ENCODE data around the gene C6orf132.
A peak's percentile ranks its signal among the peaks of the same experiment; 100 is the strongest.

C6orf132 gene

GRCh38 chr6:42135161-42135560, 7.3 kb downstream of the C6orf132 start:
- ATAC-seq (no peak), DNase-seq (no peak)

- DNase-seq, result no peak
Observed at GRCh38 chr6:42133926-42134325, 8.5 kb downstream of the C6orf132 start.

GRCh38 chr6:42131531-42131930, 10.9 kb downstream of the C6orf132 start:
- no peak for ATAC-seq

More at GRCh38 chr6:42133926-42134325, 8.5 kb downstream of the C6orf132 start:
- ATAC-seq, result no peak

DNA sequence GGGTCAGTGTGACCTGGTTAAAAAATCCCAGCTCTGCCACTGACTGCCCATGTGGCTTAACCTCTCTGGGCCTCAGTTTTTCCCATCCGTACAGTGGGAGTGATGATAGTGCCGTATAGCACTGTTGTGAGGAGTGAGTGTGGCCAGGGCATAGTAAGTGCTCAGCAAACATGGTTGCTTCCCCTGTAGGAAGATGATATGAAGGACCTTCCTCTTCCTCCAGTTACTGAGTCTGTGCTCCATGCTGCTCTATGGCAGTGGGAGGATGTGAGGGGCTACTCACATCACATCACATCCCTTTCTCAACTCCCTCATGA, 13.1 kb downstream of the C6orf132 start:
- no peak for DNase-seq
- no peak for ATAC-seq

More at GRCh38 chr6:42131531-42131930, 10.9 kb downstream of the C6orf132 start:
- no peak for DNase-seq

DNA sequence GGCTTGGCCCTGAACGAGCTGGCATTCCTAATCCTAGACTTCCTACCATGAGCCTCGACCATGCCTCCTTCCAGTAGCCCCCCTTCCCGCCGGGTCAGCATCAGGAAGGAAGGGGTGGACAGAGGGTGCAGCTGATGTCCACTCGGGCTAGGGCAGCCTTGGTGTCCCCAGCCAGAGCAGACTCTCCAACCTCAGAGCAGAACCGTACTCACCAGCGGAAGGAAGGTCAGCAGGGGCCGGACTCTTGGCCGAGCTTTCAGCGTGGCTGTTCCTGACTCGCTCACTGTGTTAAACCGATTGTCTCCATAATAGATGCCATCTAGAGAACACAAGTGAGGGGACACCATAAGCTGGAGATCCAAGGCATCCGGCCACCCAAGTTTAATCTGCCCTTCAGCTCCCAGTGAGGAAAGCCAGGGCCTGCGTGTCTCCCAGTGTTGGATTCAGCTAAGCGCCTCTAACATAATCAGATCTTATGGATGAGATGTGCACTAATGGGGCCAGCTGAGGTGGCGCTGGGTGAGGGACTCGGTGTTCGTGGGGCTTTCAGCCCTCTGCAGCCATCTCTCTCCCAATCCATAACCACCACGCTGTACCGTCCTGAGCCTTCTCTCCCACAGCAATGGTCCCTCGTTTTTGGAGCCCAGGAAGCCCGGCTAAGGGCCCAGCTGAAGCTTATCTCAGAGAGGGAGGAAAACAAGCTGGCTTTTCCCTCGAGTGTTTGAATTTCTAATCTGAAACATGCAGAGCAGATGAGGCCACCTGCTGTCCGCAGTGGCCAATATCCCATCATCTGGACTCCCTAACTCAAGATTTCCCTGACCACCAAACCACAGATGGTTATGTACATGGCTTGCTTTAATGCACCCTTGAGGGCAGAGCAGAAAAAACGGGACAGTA, 13.7 kb downstream of the C6orf132 start:
- ATAC-seq (no peak), DNase-seq (no peak)

DNA sequence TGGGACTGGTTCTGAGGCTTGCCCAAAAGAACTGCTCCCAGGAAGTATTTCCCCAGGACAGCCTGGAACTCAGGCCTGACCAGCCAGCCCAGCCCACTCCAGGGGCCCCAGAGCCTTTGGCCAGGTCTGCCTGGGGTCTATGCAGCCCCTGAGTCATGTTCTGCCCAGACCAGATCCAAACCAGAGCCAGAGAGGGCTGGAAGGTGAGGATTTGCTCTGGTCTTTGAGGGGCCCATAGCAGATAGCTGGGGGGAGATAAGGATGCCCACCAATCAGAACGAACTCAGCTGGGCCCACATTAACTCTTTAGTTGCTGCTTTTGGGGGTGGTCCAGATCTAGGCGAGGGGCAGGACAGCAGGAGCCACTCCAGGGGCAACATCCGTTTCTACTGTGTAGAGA, 16.8 kb downstream of the C6orf132 start:
- DNase-seq, result no peak
- no peak for ATAC-seq

- DNase-seq, result no peak
- no peak for ATAC-seq
Observed at GRCh38 chr6:42125231-42125630, 17.2 kb downstream of the C6orf132 start.

DNA sequence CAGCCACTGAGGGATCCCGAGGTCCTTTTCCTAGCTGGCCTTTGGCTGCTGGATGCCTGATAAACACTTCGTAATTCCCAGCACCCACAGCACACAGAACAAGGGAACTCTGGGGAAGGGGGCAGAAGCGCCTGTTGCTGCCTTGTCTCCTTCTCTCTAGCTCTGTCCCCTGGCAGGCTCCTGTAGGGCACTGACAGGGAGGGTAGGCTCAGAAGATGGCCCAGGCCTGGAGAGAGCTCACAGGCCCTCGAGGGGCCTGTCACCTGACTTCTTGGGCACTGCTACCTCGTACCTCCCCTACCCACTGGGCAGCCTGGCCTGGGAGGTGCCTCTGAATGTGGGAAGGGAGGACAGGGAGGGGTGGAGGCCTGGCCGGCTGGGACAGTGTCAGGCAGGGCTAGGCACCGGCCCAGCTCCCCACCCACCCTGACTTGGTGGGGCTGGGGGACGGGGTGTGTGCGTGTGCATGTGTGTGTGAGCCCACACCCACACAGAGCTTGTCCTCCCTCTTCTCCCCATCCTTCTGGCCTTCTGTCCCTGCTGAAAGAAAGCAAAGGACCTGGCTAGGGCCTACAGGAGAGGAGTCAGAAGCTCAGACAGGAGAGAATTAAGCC, 18.1 kb downstream of the C6orf132 start:
- ATAC-seq, result no peak

GRCh38 chr6:42123379-42124103, 18.9 kb downstream of the C6orf132 start:
- ATAC-seq (no peak), DNase-seq (no peak)

More for the DNA sequence above, 18.1 kb downstream of the C6orf132 start:
- DNase-seq, result no peak

GRCh38 chr6:42120895-42121865, 21.2 kb downstream of the C6orf132 start:
- no peak for DNase-seq
- no peak for ATAC-seq

DNA sequence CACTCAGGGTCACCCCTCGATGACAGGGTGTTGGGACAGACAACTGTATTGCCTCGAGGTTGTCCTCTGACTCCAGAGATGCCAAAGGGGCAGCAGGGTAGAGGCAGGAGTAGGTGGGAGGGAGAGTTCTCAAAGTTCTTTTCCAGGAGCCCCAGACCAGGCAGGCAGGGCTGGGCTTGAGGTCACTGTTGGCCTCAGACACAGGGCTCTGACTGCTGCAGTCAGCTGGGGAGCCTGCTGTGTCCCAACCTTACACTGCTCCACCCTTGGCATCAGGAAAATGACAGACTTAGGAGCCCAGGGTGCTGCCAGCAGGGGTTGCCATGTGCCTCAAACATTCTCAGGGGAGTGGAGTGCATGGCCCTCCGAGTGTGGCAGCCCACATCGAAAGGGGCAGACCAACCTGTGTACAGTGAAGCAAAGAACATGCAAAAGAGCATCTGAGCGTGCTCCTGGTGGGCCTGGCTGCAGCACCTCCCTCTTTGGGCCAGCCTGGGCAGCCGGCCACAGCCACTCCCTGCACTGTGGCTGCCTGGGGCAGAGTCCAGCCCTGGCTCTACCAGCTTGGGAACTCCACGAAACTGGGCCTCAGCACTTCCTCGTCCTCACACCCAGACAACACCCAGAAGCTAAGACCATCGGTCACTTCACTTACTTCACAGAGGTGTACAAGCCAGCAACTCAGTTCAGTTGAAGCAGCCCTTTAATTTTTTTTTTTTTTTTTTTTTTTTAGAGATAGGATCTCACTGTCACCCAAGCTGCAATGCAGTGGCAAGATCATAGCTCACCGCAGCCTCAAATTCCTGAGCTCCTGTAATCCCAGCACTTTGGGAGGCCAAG, 24.0 kb downstream of the C6orf132 start:
- no peak for DNase-seq
- no peak for ATAC-seq

DNA sequence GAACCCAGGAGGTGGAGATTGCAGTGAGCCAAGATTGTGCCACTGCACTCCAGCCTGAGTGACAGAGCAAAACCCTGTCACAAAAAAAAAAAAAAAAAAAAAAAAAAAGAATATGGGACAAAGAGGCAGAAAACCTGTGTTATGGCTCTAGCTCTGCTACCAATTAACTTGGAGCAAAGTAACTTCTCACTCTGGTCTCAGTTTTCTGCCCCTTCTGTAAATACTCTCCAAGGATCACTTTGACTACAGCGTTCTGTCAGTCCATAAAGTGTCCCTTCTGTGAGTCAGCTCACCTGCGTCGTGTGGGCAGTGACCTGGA, 24.6 kb downstream of the C6orf132 start:
- ATAC-seq (no peak), DNase-seq (no peak)

DNA sequence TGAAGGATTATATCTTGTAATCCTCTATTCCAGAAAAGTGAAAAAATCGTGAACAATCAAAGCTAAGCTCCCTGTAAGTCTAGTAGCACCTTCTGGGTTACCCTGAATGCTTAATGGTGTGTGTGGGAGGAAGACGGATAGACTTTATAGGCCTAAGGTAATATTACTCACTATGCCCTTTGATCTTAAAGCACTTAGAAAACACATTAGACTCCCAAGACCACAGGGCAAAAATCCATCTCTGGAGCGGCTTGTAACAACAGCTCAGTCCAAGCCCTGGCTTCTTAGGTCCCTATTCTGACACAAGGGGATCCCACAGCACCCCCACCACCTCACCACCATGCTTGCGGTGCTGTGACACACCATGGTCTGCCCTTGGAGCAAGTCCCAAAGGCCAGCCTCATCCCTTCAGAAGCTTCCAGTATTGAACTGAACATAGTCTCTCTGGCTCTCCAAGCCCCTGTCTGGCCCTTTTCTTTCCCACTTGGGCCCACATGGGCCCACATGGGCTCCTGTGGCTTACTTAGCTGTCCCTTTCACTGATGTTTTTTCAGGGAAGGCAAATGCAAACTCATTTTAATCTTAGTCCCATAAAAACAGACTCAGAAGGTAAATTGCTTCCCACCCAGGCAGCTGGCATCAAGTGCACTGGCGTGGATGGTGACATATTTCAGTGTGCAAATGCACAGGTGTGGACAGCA, 28.3 kb downstream of the C6orf132 start:
- ATAC-seq (peak; percentile 59), DNase-seq (no peak)

- ATAC-seq, result no peak
- DNase-seq, result no peak
Observed at GRCh38 chr6:42112351-42112750, 30.1 kb downstream of the C6orf132 start.

- ATAC-seq (no peak), DNase-seq (no peak)
Observed at GRCh38 chr6:42110683-42111082, 31.7 kb downstream of the C6orf132 start.

- ATAC-seq (no peak), DNase-seq (no peak)
Observed at GRCh38 chr6:42108071-42108470, 34.3 kb downstream of the C6orf132 start.

DNA sequence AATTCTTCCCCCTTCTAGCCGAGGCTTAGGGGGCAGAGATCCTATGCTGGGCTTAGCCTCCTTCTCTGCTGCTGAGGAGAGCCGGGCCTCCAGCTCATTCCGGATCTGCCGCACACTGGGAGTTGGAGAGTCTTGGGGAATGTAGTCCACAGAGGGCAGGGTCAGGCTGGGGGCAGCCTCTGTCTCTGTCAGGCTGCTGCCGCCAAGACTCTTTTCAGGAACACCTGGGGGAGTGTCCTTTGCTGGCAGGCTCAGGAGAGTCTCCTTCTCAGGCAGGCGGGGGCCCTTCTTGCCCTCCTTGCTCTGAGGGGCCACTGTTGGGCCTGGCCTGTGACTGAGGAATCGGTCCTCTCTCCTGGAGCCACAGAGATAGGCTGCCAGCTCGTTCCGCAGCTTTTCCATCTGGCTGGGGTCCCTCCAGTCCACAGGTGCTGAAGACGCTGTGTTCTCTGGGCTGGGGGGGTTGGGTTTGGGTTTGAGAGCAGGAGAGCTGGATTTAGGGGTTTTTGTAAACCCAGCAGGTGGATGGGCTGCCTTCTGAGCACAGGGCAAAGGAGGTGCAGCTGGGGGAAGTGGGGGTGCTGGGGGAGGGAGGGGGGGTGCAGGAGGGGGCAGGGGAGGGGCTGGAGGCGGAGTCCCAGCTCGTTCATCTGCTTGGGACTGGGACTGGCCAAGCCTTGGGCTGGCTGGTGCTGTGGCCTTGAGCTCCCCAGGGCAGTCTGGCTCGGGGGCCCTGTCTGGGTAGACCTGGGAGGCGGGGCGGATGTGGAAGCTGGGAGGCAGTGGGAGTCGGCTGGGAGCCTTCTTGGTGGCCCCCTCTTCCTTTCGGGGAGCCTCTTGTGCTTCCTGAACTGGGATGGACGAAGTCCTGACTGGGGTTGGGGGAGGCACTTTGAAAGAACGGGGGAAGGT, 36.1 kb downstream of the C6orf132 start:
- DNase-seq, result no peak
- ATAC-seq, result no peak

DNA sequence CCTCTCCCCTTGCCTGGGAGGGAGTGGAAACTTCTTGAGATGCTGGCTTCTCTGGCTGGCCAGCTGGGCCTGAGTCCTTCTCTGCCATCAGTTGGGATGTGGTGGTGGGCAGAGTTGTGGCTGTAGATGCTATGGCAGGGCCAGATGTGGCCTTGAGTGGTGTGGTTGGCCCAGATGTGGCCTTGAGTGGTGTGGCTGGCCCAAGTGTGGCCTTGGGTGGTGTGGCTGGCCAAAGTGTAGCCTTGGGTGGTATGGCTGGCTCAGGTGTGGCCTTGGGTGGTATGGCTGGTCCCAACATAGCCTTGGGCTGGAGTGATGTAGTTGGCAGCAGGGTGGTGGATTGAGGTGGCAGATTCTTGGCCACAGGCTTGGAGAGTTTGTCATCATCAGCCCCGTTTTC, 36.7 kb downstream of the C6orf132 start:
- DNase-seq, result no peak
- no peak for ATAC-seq

GRCh38 chr6:42105156-42105648, 37.2 kb downstream of the C6orf132 start:
- ATAC-seq (no peak), DNase-seq (no peak)

Data from stimulated activated naive CD8-positive, alpha-beta T cell treated with anti-CD3 and anti-CD28 coated beads, Interleukin-15, Interleukin-2, amounts not matched to agents 100 U/mL and 50 U/mL, for 24 hours (primary cell).